Right renal cortex interstitium (tissue), 3 donors: Measurements from ENCODE around the gene STAMBPL1. TPM values are rescaled to one million over a fixed set of nuclear protein-coding genes. Genes with fewer than 3 reads are reported as not detected.
"Not testable (repeated sequence)": the region's sequence is repeated elsewhere in the genome, so short reads cannot be mapped to it uniquely, and the experiment has no call there.

Experiments
- DNase-seq, 3 donors: peaks; one replicate each; pipeline ENCODE4 v3.0.0-alpha.2; 2013; ENCODE audit warnings: low read depth in 3 of 3, low spot score in 2 of 3
- polyA plus RNA-seq, 3 donors: library from polyadenylated mRNA; unstranded; fragments of 120-200 nt; gene quantifications; one replicate each; pipeline ENCODE4 v1.2.1, GENCODE V29; 2013; ENCODE audit not compliant: insufficient read length in 3 of 3

STAMBPL1 gene
- polyA plus RNA-seq, 3 donors, result 1.7 to 2.0 (median 1.9) TPM

- DNase-seq, result no peak
These were observed 38.3 kb downstream of the STAMBPL1 start for GRCh38 chr10:88918191-88918905.

- no peak for DNase-seq
These were observed 39.0 kb downstream of the STAMBPL1 start for GRCh38 chr10:88919041-88919440.

- DNase-seq, result no peak
These were observed 40.2 kb downstream of the STAMBPL1 start for GRCh38 chr10:88920198-88920597.

GRCh38 chr10:88920986-88921593, 41.0 kb downstream of the STAMBPL1 start:
- DNase-seq, result no peak

- DNase-seq, result no peak
These were observed 42.0 kb downstream of the STAMBPL1 start for GRCh38 chr10:88922041-88922440.

- DNase-seq, result peak in 1 of 3 donors; percentile 13
These were observed 43.5 kb downstream of the STAMBPL1 start for GRCh38 chr10:88923520-88923919.

GRCh38 chr10:88926566-88927415, 46.7 kb downstream of the STAMBPL1 start:
- DNase-seq, result peak in 1 of 3 donors; percentile 19

- no peak for DNase-seq
These were observed 47.3 kb downstream of the STAMBPL1 start for GRCh38 chr10:88927416-88927690.

GRCh38 chr10:88928254-88928653, 48.2 kb downstream of the STAMBPL1 start:
- DNase-seq, result no peak

GRCh38 chr10:88931548-88931947, 51.5 kb downstream of the STAMBPL1 start:
- no peak for DNase-seq

- DNase-seq, result not testable (repeated sequence)
These were observed 52.0 kb downstream of the STAMBPL1 start for GRCh38 chr10:88932029-88932428.

- peak in 1 of 3 donors; percentile 58 for DNase-seq
These were observed 52.7 kb downstream of the STAMBPL1 start for GRCh38 chr10:88932539-88933256.

- no peak for DNase-seq
These were observed 53.5 kb downstream of the STAMBPL1 start for GRCh38 chr10:88933564-88933963.

GRCh38 chr10:88934900-88935672, 55.0 kb downstream of the STAMBPL1 start:
- DNase-seq, result peak in 1 of 3 donors; percentile 61

- no peak for DNase-seq
These were observed 56.6 kb downstream of the STAMBPL1 start for GRCh38 chr10:88936656-88937055.

GRCh38 chr10:88938039-88938438, 58.0 kb downstream of the STAMBPL1 start:
- DNase-seq, result no peak

GRCh38 chr10:88938938-88939337, 58.9 kb downstream of the STAMBPL1 start:
- DNase-seq, result no peak

- DNase-seq, result no peak
These were observed 61.0 kb downstream of the STAMBPL1 start for GRCh38 chr10:88941026-88941425.

- no peak for DNase-seq
These were observed 63.7 kb downstream of the STAMBPL1 start for GRCh38 chr10:88943778-88944177.

GRCh38 chr10:88944813-88945212, 64.8 kb downstream of the STAMBPL1 start:
- DNase-seq, result no peak
